Stimulated activated CD8-positive, alpha-beta memory T cell treated with anti-CD3 and anti-CD28 coated beads, Interleukin-12 subunit alpha, Interleukin-12 subunit beta, amount 100 ng/mL, for 1 hour (primary cell): ENCODE results near the gene SLC5A2.
A peak's percentile ranks its signal among the peaks of the same experiment; 100 is the strongest.
"Not testable (repeated sequence)": the region's sequence is repeated elsewhere in the genome, so short reads cannot be mapped to it uniquely, and the experiment has no call there.

Experiments
- DNase-seq: peaks from one replicate; pipeline ENCODE4 v3.0.0-alpha.2; 2020; ENCODE audit warnings: low read depth

The SLC5A2 gene

DNA sequence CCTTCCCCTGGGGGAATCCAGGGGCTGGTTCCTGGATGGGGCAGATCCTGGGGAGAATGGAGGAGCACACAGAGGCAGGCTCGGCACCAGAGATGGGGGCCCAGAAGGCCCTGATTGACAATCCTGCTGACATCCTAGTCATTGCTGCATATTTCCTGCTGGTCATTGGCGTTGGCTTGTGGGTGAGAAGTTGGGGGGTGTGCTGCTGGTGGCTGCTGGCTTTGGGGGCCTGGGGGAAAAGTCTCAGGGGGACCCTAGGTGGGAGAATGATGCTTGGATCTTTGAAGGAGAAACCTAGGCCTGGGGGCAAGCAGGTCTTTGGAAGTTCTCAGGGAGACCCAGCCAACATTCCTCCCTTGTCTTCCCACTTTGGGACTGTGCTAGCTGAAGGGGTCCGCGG is at the start of gene SLC5A2:
TSS of gene SLC5A2 (plus strand) at position 43 of the 400 bp plus-strand sequence. CDS start at position 57, 14 bp downstream.
- no peak for DNase-seq

DNA sequence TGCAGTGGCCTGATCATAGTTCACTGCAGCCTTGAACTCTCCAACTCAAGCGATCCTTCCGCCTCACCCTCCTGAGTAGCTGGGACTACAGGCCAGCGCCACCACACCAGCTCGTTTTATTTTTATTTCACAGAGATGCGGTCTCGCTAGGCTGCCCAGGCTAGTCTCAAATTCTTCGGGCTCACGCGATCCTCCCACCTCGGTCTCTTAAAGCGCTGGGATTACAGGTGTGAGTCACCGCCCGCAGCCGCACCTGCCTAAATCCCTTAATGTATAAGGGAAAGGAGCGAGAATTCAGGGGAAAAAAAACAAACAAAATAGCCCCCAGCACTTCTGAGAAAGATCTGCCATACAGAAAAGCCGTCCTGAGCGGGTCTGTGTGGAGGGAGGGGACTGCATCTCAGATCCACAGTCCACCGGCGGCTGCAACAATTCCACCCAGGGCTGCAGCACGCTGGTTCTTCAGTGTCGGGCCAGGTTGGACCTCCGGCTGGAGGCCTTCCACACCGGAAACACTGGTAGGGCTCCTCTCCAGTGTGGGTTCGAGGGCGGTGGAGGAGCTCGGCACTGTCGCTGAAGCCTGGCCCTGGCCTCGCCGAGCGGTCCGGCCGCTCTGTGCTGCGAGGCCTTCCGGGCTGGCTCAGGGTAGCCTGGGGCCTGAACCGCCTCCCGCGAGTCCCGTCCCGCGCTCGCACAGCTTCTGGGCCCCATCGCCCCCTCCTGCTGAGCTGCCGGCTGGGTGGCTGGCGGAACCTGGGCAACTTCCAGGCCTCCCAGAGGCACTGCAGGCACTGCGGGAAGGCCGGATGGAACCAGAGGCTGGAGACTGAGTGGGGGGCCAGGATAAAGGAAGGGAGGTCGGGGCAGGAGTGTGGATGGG is 47.3 kb upstream of the SLC5A2 start:
- DNase-seq, result no peak

- no peak for DNase-seq
Observed at GRCh38 chr16:31436221-31437045, 46.5 kb upstream of the SLC5A2 start.

DNA sequence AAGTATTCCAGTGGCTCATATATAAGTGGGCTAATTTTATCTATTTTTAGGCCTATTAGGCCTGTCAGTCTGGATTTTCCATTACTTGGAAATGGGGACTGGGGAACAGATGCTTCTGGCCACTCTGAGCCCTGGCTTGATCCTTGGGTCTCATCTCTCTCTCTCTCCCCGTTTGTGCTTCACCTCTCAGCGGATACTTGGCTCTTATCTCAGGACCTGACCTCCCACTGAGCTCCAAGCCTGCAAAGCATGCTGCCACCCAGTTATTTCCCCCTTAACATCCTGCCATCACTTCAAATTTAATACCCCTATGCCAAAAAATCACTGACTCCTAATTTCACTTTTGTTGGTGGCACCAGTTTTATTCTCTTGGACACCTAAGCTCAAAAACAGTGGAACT is 44.5 kb upstream of the SLC5A2 start:
- no peak for DNase-seq

DNA sequence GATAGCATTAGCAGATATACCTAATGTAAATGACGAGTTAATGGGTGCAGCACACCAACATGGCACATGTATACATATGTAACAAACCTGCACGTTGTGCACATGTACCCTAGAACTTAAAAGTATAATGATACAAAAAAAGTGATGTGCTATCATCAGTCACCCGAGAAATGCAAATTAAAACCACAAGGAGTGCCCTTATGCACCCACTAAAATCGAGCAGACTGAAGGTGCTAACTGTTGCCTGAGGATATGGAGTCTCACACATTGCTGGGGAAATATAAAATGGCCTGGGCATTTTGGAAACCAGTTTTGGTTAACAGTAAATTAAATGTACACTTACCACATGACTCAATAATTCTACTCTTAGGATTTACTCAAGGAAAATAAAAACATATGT is 43.9 kb upstream of the SLC5A2 start:
- not testable (repeated sequence) for DNase-seq

DNA sequence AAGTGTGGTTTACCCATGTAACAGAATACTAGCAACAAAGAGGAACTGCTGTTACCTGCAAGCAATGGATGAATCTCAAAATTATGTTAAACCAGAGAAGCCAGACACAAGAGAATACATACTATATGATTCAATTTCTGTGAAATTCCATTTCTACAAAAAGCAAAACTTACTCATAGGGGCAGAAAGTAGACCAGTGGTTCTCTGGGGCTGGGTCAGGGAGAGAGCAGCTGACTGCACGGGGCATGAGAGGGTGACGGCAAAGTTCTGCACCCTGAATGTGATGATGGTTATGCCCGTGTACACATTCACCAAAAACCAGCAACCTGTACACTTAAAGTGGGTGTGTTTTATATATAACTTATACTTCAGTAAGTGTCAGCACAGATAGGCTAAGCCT is 43.4 kb upstream of the SLC5A2 start:
- no peak for DNase-seq

- DNase-seq, result no peak
Observed at GRCh38 chr16:31440516-31441184, 42.3 kb upstream of the SLC5A2 start.

DNA sequence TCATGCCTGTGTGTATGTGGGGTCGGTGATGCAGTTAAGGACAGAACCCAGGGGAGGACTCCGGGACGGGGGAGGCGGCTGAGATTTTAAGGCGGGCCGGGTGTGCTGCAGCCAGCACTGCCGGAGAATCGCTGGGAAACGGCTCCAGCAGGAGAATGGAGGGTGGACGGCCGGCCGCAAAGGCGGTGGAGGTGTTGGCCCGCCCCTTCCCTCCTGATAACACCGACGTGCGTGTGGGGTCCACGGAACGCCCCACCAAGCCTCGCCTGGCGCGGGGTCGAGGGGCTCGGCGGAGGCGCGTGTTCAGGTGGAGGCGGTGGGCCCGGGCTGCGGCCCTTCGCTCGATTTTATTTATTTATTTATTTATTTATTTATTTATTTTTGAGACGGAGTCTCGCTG is 41.0 kb upstream of the SLC5A2 start:
- DNase-seq, result no peak

GRCh38 chr16:31445931-31446330 is 37.0 kb upstream of the SLC5A2 start:
- not testable (repeated sequence) for DNase-seq

GRCh38 chr16:31451201-31451600 is 31.7 kb upstream of the SLC5A2 start:
- no peak for DNase-seq

DNA sequence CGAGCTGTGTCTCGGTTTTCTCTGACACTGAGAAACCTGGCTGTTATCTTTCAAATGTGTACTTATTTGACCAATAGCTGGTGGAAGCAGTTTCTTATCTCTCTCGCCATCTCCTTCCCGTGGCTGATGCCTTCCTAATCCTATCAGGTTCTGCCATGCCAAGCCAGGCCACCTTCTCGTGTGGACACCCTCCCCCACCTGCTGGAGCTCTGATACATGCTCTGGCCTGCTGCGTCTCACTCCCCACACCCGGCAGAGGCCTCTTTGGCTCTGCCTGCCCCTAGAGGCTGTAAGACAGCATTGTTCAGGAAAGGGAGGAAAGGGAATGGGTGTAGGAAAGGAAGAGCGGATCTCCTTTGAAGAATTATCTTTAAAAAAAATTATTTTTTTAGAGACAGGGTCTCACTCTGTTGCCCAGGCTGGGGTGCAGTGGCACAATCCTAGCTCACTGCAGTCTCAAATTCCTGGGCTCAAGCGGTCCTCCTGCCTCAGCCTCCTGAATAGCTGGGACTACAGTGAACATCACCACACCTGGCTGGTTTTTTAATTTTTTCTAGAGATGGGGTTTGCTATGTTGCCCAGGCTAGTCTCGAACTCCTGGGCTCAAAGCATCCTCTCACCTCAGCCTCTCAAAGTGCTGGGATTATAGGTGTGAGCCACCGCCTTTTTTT is 31.1 kb upstream of the SLC5A2 start:
- no peak for DNase-seq

DNA sequence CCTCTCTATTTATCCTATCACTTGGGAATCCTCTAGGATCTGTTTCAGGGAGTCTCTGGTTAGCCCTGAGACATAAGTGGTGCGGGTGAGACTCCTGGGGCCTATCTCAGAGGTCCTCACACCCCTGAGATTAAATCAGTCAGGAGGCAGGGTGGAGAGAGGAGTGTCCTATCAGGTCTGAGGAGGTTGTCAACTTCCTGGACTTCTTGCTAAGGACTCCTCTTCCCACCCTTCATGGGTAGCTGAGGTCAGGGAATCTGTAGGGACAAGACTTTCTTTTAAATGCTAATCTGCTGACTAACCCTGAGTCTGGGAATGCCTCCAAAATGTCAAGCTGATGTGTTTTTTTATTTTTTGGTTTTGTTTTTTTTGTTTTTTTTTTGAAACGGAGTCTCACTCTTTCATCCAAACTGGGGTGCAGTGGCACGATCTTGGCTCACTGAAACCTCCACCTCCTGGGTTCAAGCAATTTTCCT is 30.3 kb upstream of the SLC5A2 start:
- DNase-seq, result no peak

GRCh38 chr16:31453255-31454204 is 29.4 kb upstream of the SLC5A2 start:
- no peak for DNase-seq

GRCh38 chr16:31455601-31456314 is 27.2 kb upstream of the SLC5A2 start:
- DNase-seq, result no peak

DNA sequence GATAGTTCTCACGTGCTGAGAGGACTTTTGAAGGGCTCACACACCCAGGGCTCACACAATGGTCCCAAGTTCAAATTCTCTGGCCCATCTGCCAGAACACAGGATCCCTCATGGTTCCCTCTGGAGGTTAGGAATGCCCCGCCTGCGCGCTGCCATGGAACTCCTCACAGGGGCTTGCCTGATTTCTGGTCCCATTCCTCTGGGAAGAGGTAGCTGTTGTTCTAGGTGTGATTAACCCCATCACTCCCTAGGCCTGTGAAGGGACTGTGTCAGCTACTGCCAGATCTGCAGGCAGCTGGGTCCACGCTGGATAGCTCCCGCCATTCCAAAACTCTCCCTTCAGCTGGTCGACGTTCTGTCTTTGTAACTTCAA is 25.9 kb upstream of the SLC5A2 start:
- DNase-seq, result no peak

- peak; percentile 38 for DNase-seq
Observed at GRCh38 chr16:31458073-31458843, 24.7 kb upstream of the SLC5A2 start.

DNA sequence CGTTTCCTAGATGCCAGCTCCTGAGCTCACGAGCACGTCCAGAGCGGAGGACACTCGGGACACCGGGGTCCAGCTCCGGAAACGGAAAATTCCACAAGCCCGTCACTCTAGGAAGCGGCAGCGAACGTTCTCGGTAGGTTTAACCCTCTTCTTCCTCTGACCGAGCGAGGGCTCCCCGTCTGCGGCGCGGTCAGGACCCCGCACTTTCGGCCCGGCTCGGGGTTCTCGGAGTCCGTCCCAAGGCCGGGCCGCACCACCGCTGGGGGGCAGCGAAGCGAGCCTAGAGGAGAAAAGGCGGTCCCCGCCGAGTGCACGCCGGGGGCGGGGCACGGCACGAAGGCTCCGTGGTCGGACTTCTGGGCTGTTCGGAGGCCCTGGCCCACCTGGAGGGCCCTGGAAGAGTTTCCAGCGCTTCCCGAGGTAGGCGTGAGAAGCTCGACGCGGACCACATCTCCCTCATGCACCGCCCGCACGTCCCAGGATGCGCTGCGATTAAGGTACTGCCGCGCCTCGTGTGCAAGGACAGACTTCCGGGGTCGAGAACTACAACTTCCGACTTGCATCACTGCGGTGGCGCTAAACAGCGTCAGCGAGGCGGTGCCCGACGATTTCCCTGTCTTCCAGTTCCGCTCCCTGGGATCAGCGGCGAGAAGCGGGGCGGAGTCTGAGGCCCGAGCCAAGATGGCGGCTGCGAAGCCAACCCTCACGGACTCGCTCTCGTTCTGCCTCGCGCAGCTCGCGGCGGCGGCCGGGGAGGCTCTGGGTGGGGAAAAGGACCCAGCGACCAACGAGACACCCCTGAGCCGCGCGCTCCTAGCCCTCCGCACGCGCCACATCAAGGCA is 23.9 kb upstream of the SLC5A2 start, which contains the start of gene ARMC5:
TSS of gene ARMC5 (plus strand) at position 658 of the 843 bp plus-strand sequence. CDS start at position 682, 24 bp downstream.
- peak; percentile 94 for DNase-seq
